Stomach (tissue), 4 donors: ENCODE data around the gene GLUL.

Experiments used
- EP300 ChIP-seq: sonication (generic); formaldehyde crosslinking; IDR thresholded peaks from one replicate; pipeline ENCODE4 v1.6.1; 2017; ENCODE audit warnings: antibody characterized with exemption
- TF ChIP-seq, protein P1 (sequence below), 7 experiments: fragments of 450-650 bp in 4 of 7; fragments of 200-600 bp in 3 of 7; sonication (generic) in 3 of 7; IDR thresholded peaks; one replicate each; pipeline ENCODE4 v1.5.1; 2016 to 2019; ENCODE audit warnings: antibody characterized with exemption in 7 of 7, control low read depth in 2 of 7, mild to moderate bottlenecking in 1 of 7

- TF ChIP-seq, protein P1, sequence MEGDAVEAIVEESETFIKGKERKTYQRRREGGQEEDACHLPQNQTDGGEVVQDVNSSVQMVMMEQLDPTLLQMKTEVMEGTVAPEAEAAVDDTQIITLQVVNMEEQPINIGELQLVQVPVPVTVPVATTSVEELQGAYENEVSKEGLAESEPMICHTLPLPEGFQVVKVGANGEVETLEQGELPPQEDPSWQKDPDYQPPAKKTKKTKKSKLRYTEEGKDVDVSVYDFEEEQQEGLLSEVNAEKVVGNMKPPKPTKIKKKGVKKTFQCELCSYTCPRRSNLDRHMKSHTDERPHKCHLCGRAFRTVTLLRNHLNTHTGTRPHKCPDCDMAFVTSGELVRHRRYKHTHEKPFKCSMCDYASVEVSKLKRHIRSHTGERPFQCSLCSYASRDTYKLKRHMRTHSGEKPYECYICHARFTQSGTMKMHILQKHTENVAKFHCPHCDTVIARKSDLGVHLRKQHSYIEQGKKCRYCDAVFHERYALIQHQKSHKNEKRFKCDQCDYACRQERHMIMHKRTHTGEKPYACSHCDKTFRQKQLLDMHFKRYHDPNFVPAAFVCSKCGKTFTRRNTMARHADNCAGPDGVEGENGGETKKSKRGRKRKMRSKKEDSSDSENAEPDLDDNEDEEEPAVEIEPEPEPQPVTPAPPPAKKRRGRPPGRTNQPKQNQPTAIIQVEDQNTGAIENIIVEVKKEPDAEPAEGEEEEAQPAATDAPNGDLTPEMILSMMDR (IDR thresholded peaks at IDR 0.05) = no peak
- TF ChIP-seq EP300 = no peak
Measured at GRCh38 chr1:182347019-182347418, 44.6 kb downstream of the GLUL start.
